ENCODE results near the gene TEKT5. TPM values are rescaled to one million over a fixed set of nuclear protein-coding genes. Genes with fewer than 3 reads are reported as not detected.

The TEKT5 gene
- total RNA-seq, 4 donors from 2014 or later, result 3.0 TPM; not detected in 3

DNA sequence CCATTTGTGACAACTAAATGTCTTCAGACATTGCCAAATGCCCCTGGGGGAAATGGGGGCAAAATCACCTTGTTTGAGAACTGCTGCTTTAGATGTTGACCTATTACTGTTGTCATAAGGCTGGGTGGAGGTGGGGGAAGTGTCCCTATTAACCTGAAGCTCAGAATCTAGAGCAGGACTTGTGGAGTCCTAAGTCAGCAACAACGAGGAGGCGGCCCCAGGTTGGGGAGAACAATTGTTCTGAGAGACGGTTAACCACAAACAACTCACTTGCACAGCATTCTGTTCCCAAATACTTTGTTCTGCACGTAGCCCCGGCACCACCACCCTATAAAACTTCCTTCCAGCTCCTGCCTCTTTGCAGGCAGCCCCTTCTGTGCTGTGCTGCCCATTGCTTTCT lies 32.5 kb downstream of the TEKT5 start:
- Histone ChIP-seq H3K27ac (no peak overlapping the region), H3K9me3 (no peaks in the 10 kb centered on the region), H3K4me3 (replicated peaks in 1 of 3) (no peak overlapping the region), H3K4me1 (no peaks in the 10 kb centered on the region), H3K36me3 (no peaks in the 10 kb centered on the region), H3K27me3 (no peaks in the 10 kb centered on the region)
- no peak for TF ChIP-seq POLR2A (IDR thresholded peaks at IDR 0.05)
- TF ChIP-seq, protein P1, sequence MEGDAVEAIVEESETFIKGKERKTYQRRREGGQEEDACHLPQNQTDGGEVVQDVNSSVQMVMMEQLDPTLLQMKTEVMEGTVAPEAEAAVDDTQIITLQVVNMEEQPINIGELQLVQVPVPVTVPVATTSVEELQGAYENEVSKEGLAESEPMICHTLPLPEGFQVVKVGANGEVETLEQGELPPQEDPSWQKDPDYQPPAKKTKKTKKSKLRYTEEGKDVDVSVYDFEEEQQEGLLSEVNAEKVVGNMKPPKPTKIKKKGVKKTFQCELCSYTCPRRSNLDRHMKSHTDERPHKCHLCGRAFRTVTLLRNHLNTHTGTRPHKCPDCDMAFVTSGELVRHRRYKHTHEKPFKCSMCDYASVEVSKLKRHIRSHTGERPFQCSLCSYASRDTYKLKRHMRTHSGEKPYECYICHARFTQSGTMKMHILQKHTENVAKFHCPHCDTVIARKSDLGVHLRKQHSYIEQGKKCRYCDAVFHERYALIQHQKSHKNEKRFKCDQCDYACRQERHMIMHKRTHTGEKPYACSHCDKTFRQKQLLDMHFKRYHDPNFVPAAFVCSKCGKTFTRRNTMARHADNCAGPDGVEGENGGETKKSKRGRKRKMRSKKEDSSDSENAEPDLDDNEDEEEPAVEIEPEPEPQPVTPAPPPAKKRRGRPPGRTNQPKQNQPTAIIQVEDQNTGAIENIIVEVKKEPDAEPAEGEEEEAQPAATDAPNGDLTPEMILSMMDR (IDR thresholded peaks at IDR 0.05), result no peak
- intact Hi-C loops (cut with DNase I), result no loop called here
- 84 to 88% methylated on average over 5 of the region's 5 CpGs for WGBS, 2 donors
- DNase-seq, result no peak

DNA sequence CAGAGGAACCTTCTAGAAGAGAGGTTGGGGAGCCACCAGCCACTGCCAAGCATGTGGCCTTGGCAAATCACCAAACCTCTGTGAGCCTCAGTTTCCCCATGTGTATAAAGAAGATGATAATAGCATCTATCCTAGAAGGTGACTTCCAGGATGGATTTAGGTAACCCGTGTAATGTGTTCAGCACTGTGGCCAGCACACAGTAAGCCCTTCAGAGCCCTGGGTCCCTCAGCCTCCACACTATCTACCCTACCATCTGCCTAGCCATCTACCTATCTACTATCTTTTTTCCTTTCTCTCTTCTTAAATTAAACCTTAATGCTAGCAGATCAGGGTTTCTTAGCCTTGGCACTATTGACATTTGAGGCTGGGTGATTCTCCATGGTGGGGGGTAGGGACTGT lies 33.0 kb downstream of the TEKT5 start:
- H3K27ac ChIP-seq, result no peak overlapping the region
- no peaks in the 10 kb centered on the region for H3K4me1 ChIP-seq
- WGBS, 2 donors, result 30 to 68% methylated on average over 1 of the region's 1 CpG
- no peak for DNase-seq
- H3K9me3 ChIP-seq, result no peaks in the 10 kb centered on the region
- no peaks in the 10 kb centered on the region for H3K27me3 ChIP-seq
- intact Hi-C loops (cut with DNase I), result no loop called here
- no peak for TF ChIP-seq POLR2A (IDR thresholded peaks at IDR 0.05)
- TF ChIP-seq, protein P1 (IDR thresholded peaks at IDR 0.05), result no peak
- H3K4me3 ChIP-seq (replicated peaks in 1 of 3), result no peak overlapping the region
- no peaks in the 10 kb centered on the region for H3K36me3 ChIP-seq

DNA sequence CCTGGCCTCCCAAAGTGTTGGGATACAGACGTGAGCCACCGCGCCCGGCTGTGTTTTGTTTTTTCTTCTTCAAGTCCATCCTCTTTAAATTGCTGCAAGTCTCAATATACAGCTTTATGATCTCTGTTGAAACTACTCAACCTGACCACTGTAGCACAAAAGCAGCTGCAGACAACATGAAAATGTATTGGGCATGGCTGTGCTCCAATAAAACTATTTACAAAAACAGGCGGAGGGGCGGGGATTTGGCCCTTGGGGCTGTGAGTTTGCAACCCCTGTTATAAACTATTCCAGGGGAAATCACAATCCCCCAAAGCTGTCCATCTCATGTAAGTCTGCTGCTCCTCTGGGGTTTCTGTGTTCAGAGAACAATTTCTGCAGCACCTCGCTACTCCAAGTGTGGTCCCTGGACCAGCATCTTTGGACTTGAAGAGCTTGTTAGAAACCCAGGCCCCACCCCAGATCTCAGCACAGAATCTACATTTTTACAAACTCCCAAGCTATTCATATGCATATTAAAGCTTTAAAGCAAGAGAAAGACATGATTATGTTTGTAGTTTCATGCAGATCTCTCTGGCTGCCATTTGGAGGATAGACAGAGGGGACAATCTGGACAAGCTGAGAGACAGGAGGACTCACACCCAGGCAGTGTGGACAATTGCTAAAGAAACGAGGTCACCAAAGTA lies 33.6 kb downstream of the TEKT5 start:
- intact Hi-C loops (cut with DNase I), result no loop called here
- 70 to 79% methylated on average over 7 to 8 of the region's 8 CpGs for WGBS, 2 donors
- TF ChIP-seq, protein P1 (IDR thresholded peaks at IDR 0.05), result no peak
- no peak for TF ChIP-seq POLR2A (IDR thresholded peaks at IDR 0.05)

DNA sequence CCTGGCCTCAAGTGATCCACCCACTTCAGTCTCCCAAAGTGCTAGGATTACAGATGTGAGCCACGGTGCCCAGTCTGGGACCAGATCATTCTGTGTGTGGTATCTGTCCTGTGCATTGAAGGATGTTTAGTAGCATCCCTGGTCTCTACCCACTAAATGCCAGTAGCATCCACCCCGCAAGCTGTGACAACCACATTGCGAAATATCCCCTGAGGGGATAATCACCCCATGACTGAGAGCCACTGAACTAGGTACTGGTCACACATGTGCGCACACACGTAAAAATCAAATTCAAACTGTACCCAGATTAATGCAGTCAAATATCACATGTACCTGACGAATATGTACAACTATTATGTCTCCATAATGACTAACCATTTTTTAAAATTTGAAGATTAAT lies 35.8 kb downstream of the TEKT5 start:
- H3K9me3 ChIP-seq, result no peaks in the 10 kb centered on the region
- DNase-seq, result no peak
- no peaks in the 10 kb centered on the region for H3K27me3 ChIP-seq
- H3K27ac ChIP-seq, result no peak overlapping the region
- TF ChIP-seq, protein P1 (IDR thresholded peaks at IDR 0.05), result no peak
- TF ChIP-seq POLR2A (IDR thresholded peaks at IDR 0.05), result no peak
- WGBS, 2 donors, result 92 to 95% methylated on average over 6 of the region's 6 CpGs
- no peaks in the 10 kb centered on the region for H3K36me3 ChIP-seq
- no peaks in the 10 kb centered on the region for H3K4me1 ChIP-seq
- intact Hi-C loops (cut with DNase I), result no loop called here
- no peak overlapping the region for H3K4me3 ChIP-seq (replicated peaks in 1 of 3)

More for the DNA sequence above, 33.6 kb downstream of the TEKT5 start:
- no peak for DNase-seq
- Histone ChIP-seq H3K9me3 (no peaks in the 10 kb centered on the region), H3K4me1 (no peaks in the 10 kb centered on the region), H3K27me3 (no peaks in the 10 kb centered on the region), H3K4me3 (replicated peaks in 1 of 3) (no peak overlapping the region), H3K36me3 (no peaks in the 10 kb centered on the region), H3K27ac (no peak overlapping the region)

DNA sequence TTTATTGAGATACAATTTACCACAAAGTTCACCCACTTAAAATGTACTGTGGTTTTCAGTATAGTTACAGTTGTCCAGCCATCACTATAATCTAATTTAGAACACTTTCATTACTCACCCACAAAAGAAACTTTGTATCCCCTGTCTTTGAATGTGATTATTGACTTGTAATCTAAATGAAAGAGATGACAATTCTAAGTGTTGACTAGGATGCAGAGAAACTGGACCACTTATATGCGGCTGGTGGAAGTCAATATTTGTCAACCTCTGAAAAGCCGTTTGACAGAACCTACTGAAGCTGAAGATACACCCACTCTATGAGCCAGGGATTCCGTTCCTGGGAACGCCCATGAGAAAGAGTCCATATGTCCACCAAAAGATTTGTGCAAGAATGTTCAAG lies 36.8 kb downstream of the TEKT5 start:
- intact Hi-C loops (cut with DNase I), result no loop called here
- Histone ChIP-seq H3K4me1 (peaks cover 3 to 4% of the 10 kb centered on the region in 2 donors), H3K4me3 (replicated peaks in 1 of 3) (no peak overlapping the region), H3K27ac (no peak overlapping the region), H3K36me3 (no peaks in the 10 kb centered on the region), H3K27me3 (no peaks in the 10 kb centered on the region), H3K9me3 (no peaks in the 10 kb centered on the region)
- WGBS, 2 donors, result 89 to 91% methylated on average over 4 of the region's 4 CpGs
- TF ChIP-seq, protein P1 (IDR thresholded peaks at IDR 0.05), result no peak
- TF ChIP-seq POLR2A (IDR thresholded peaks at IDR 0.05), result no peak
- no peak for DNase-seq
